CD4-positive, alpha-beta T cell (primary cell): ENCODE data around the gene ANO2. TPM values are rescaled to one million over a fixed set of nuclear protein-coding genes. Genes with fewer than 3 reads are reported as not detected.

Experiments used
- ATAC-seq: fragments of 200-7000 bp; cut with Tn5 transposase; one replicate; pipeline ENCODE4 v1.10.0; 2022; ENCODE audit warnings: mild to moderate bottlenecking; ENCODE audit not compliant: poor library complexity
- CTCF ChIA-PET: fragments of 350-600 bp; sonication (Branson Sonifier 250); formaldehyde crosslinking; loops from one replicate; lab custom pipeline; 2021; ENCODE audit warnings: antibody characterized with exemption, inconsistent platforms; lab: Charles Lee
- POLR2A ChIA-PET: fragments of 350-600 bp; sonication (Branson Sonifier 250); formaldehyde crosslinking; loops from one replicate; lab custom pipeline; 2021; ENCODE audit warnings: antibody characterized with exemption, inconsistent platforms; lab: Charles Lee
- DNase-seq, 14 experiments: peaks; one replicate each; pipeline ENCODE4 v3.0.0-alpha.2; 2013 to 2020; ENCODE audit warnings: mixed read lengths in 2 of 14
- H3K27ac ChIP-seq, 2 donors: one replicate each; pipeline versions ENCODE4 v1.5.1 to v1.7.0; 2013; ENCODE audit warnings: low read length in 2 of 2, low read depth in 1 of 2, mild to moderate bottlenecking in 1 of 2
- H3K27me3 ChIP-seq, 2 experiments: 1 replicate in 1 of 2; 2 replicates in 1 of 2; pipeline versions ENCODE4 v1.6.1 to v1.7.0; 2013; ENCODE audit warnings: low read length in 2 of 2, control low read depth in 1 of 2, mild to moderate bottlenecking in 1 of 2, moderate library complexity in 1 of 2; ENCODE audit not compliant: insufficient read depth in 2 of 2, control insufficient read depth in 1 of 2
- H3K36me3 ChIP-seq: one replicate; pipeline ENCODE4 v1.6.1; 2013; ENCODE audit warnings: low read length, control low read depth; ENCODE audit not compliant: insufficient read depth
- H3K4me1 ChIP-seq: one replicate; pipeline ENCODE4 v1.6.1; 2013; ENCODE audit warnings: low read length, control low read depth; ENCODE audit not compliant: insufficient read depth
- H3K4me3 ChIP-seq: one replicate; pipeline ENCODE4 v1.5.1; 2013; ENCODE audit warnings: mild to moderate bottlenecking, low read length, moderate library complexity
- H3K9me3 ChIP-seq, 2 experiments: 1 replicate in 1 of 2; 2 replicates in 1 of 2; pipeline versions ENCODE4 v1.6.1 to v1.7.0; 2013; ENCODE audit warnings: low read length in 2 of 2, mild to moderate bottlenecking in 2 of 2, control low read depth in 1 of 2, moderate library complexity in 1 of 2; ENCODE audit not compliant: control insufficient read depth in 1 of 2, insufficient read depth in 1 of 2
- H3K27ac Mint-ChIP-seq: one replicate; pipeline ENCODE4 v1.8.0; 2020; ENCODE audit warnings: mixed read lengths
- H3K27me3 Mint-ChIP-seq: one replicate; pipeline ENCODE4 v1.8.0; 2021; ENCODE audit warnings: mixed read lengths
- H3K36me3 Mint-ChIP-seq: one replicate; pipeline ENCODE4 v1.8.0; 2021; ENCODE audit warnings: low read depth, mixed read lengths
- H3K4me1 Mint-ChIP-seq: one replicate; pipeline ENCODE4 v1.8.0; 2021; ENCODE audit warnings: low read depth, mixed read lengths
- H3K4me3 Mint-ChIP-seq: one replicate; pipeline ENCODE4 v1.8.0; 2020; ENCODE audit warnings: mild to moderate bottlenecking, mixed read lengths
- H3K9me3 Mint-ChIP-seq: one replicate; pipeline ENCODE4 v1.8.0; 2020; ENCODE audit warnings: mixed read lengths
- CTCF ChIP-seq: fragments of 200-600 bp; IDR thresholded peaks from one replicate; pipeline ENCODE4 v1.8.0; 2022; ENCODE audit warnings: antibody characterized with exemption, mild to moderate bottlenecking
- intact Hi-C, 2 experiments: fragments of 100-400 bp; cut with DNase I in 1 of 2; cut with micrococcal nuclease in 1 of 2; formaldehyde crosslinking; loops; one replicate each; pipeline versions ENCODE4 v1.15.1 to v1.9.0; 2023 to 2025; cut with DNase I, micrococcal nuclease
- total RNA-seq, 174 experiments: library from RNA in 2 of 174; stranded (reverse) in 2 of 174; gene quantifications; one replicate each; pipeline ENCODE4 v1.2.3 and lab custom pipeline; 2021 to 2026

The ANO2 gene
- total RNA-seq, 2 experiments from 2014 or later = not detected

GRCh38 chr12:5650281-5650680, 294.8 kb downstream of the ANO2 start:
- Mint-ChIP-seq H3K36me3 (no peaks in the 10 kb centered on the region), H3K27me3 (peaks cover 38% of the 10 kb centered on the region), H3K4me3 (no peak overlapping the region), H3K4me1 (no peaks in the 10 kb centered on the region), H3K27ac (no peak overlapping the region), H3K9me3 (no peaks in the 10 kb centered on the region)
- Histone ChIP-seq H3K36me3 (no peaks in the 10 kb centered on the region), H3K4me1 (no peaks in the 10 kb centered on the region), H3K9me3 (no peaks in the 10 kb centered on the region), H3K27me3 (no peaks in the 10 kb centered on the region), H3K27ac (no peak overlapping the region), H3K4me3 (no peak overlapping the region)
- DNase-seq (no peak), ATAC-seq (no peak)
- TF ChIP-seq CTCF = no peak
- CTCF ChIA-PET = no interaction called here
- POLR2A ChIA-PET = no interaction called here
- intact Hi-C loops = no loop called here

GRCh38 chr12:5648692-5649359, 296.2 kb downstream of the ANO2 start:
- H3K36me3 Mint-ChIP-seq = no peaks in the 10 kb centered on the region
- peaks cover 38% of the 10 kb centered on the region for H3K27me3 Mint-ChIP-seq
- H3K27ac Mint-ChIP-seq = no peak overlapping the region
- no peak overlapping the region for H3K4me3 Mint-ChIP-seq
- DNase-seq (no peak), ATAC-seq (no peak)
- intact Hi-C loops = no loop called here
- ChIA-PET POLR2A (no interaction called here), CTCF (no interaction called here)
- Histone ChIP-seq H3K4me1 (no peaks in the 10 kb centered on the region), H3K4me3 (no peak overlapping the region), H3K9me3 (no peaks in the 10 kb centered on the region), H3K27ac (no peak overlapping the region), H3K36me3 (no peaks in the 10 kb centered on the region), H3K27me3 (no peaks in the 10 kb centered on the region)
- TF ChIP-seq CTCF = no peak
- H3K4me1 Mint-ChIP-seq = no peaks in the 10 kb centered on the region
- H3K9me3 Mint-ChIP-seq = no peaks in the 10 kb centered on the region

GRCh38 chr12:5643266-5643665, 301.8 kb downstream of the ANO2 start:
- H3K27ac Mint-ChIP-seq = no peak overlapping the region
- ChIA-PET POLR2A (no interaction called here), CTCF (no interaction called here)
- H3K27me3 Mint-ChIP-seq = peaks cover 24% of the 10 kb centered on the region
- H3K4me1 Mint-ChIP-seq = no peaks in the 10 kb centered on the region
- TF ChIP-seq CTCF = no peak
- no peak overlapping the region for H3K4me3 ChIP-seq
- H3K4me1 ChIP-seq = no peaks in the 10 kb centered on the region
- H3K9me3 ChIP-seq = no peaks in the 10 kb centered on the region
- intact Hi-C loops = no loop called here
- H3K27me3 ChIP-seq = no peaks in the 10 kb centered on the region
- ATAC-seq = no peak
- no peaks in the 10 kb centered on the region for H3K9me3 Mint-ChIP-seq
- H3K36me3 Mint-ChIP-seq = no peaks in the 10 kb centered on the region
- no peaks in the 10 kb centered on the region for H3K36me3 ChIP-seq
- H3K4me3 Mint-ChIP-seq = no peak overlapping the region
- H3K27ac ChIP-seq = no peak overlapping the region
- DNase-seq = no peak
